GM06990 (cell line): ENCODE measurements around the gene PRMT5.
A peak's percentile ranks its signal among the peaks of the same experiment; 100 is the strongest.

Experiments used
- DNase-seq: peaks from one replicate; pipeline ENCODE4 v3.0.0-alpha.2; 2011; ENCODE audit not compliant: insufficient read length; ENCODE audit errors: extremely low read depth
- H3K27me3 ChIP-seq: replicated peaks from 2 replicates; pipeline ENCODE4 v1.6.0; 2011; ENCODE audit warnings: low read length; ENCODE audit not compliant: control insufficient read depth, insufficient read depth
- H3K36me3 ChIP-seq: 2 replicates; pipeline ENCODE4 v1.5.1; 2011; ENCODE audit warnings: low read length; ENCODE audit not compliant: control insufficient read depth, insufficient read depth
- H3K4me3 ChIP-seq: replicated peaks from 2 replicates; pipeline ENCODE4 v1.5.1; 2011; ENCODE audit warnings: low read depth, mild to moderate bottlenecking, control low read depth, low read length
- TF ChIP-seq, protein P1 (sequence below): IDR thresholded peaks from 2 replicates; pipeline ENCODE4 v1.5.1; 2011; ENCODE audit warnings: low read length, control low read depth, mild to moderate bottlenecking, inconsistent platforms; ENCODE audit not compliant: insufficient read depth, poor library complexity, severe bottlenecking

Gene PRMT5

DNA sequence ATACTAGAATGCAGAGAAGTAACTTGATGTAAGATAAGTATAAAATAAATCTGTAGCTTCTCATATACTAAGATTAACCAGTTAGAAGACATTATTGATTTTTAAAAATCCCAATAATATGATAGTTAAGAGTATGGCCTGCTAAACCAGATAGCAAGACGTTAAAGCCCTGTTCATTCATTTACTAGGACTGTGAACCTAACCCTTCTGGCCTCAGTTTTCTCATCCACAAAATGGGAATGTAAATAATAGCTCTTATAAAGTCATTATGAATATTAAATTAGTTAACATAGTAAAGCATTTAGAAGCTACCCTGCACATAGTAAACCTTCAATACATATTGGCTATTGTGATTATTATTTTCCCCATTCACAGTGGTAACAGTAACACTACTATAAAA, 6.0 kb upstream of the PRMT5 start:
- no peak overlapping the region for H3K4me3 ChIP-seq
- TF ChIP-seq, protein P1, sequence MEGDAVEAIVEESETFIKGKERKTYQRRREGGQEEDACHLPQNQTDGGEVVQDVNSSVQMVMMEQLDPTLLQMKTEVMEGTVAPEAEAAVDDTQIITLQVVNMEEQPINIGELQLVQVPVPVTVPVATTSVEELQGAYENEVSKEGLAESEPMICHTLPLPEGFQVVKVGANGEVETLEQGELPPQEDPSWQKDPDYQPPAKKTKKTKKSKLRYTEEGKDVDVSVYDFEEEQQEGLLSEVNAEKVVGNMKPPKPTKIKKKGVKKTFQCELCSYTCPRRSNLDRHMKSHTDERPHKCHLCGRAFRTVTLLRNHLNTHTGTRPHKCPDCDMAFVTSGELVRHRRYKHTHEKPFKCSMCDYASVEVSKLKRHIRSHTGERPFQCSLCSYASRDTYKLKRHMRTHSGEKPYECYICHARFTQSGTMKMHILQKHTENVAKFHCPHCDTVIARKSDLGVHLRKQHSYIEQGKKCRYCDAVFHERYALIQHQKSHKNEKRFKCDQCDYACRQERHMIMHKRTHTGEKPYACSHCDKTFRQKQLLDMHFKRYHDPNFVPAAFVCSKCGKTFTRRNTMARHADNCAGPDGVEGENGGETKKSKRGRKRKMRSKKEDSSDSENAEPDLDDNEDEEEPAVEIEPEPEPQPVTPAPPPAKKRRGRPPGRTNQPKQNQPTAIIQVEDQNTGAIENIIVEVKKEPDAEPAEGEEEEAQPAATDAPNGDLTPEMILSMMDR: no peak
- no peaks in the 10 kb centered on the region for H3K36me3 ChIP-seq
- DNase-seq: no peak
- H3K27me3 ChIP-seq: no peaks in the 10 kb centered on the region

- H3K36me3 ChIP-seq: no peaks in the 10 kb centered on the region
- H3K27me3 ChIP-seq: no peaks in the 10 kb centered on the region
- TF ChIP-seq, protein P1: no peak
- H3K4me3 ChIP-seq: no peak overlapping the region
- no peak for DNase-seq
Measured at GRCh38 chr14:22932146-22932545, 3.0 kb upstream of the PRMT5 start.

GRCh38 chr14:22929961-22930364, 787 bp upstream of the PRMT5 start:
- no peak for DNase-seq

GRCh38 chr14:22928237-22929103, 706 bp downstream of the PRMT5 start:
- TF ChIP-seq, protein P1: no peak
- DNase-seq: no peak
- H3K36me3 ChIP-seq: peaks cover 14% of the 10 kb centered on the region
- H3K4me3 ChIP-seq: peak overlapping the region; percentile 91
- H3K27me3 ChIP-seq: no peaks in the 10 kb centered on the region

More at GRCh38 chr14:22929961-22930364, 787 bp upstream of the PRMT5 start:
- peak overlapping the region; percentile 91 for H3K4me3 ChIP-seq
- H3K27me3 ChIP-seq: no peaks in the 10 kb centered on the region
- TF ChIP-seq, protein P1: no peak
- peaks cover 2% of the 10 kb centered on the region for H3K36me3 ChIP-seq

DNA sequence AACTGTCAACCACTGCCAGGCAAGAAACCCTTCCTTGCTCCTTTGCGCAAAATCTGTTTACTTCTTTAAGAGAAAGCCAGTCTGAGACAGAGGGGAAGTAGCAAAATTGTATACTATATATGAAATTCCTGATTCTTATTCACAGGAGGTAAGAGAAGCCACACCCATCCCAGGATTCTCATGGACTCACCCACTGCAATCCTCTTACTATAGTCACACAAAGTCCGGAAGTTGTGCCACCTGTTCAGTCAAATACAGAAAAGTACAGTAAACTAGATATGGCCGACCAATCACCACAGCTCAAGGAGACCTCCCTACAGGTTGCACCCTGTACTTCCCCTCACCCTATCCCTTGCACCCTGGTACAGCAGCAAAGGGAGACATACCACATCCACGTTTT, 2.9 kb downstream of the PRMT5 start:
- TF ChIP-seq, protein P1: no peak
- peaks cover 20% of the 10 kb centered on the region for H3K36me3 ChIP-seq
- no peak for DNase-seq
- no peak overlapping the region for H3K4me3 ChIP-seq
- no peaks in the 10 kb centered on the region for H3K27me3 ChIP-seq

- TF ChIP-seq, protein P1: no peak
- no peaks in the 10 kb centered on the region for H3K27me3 ChIP-seq
- no peak overlapping the region for H3K4me3 ChIP-seq
- H3K36me3 ChIP-seq: peaks cover 20% of the 10 kb centered on the region
- DNase-seq: no peak
Measured at GRCh38 chr14:22925513-22925912, 3.7 kb downstream of the PRMT5 start.
